ENCODE results near the gene UBE2J2.

UBE2J2 gene

GRCh38 chr1:1295154-1295923 lies 21.7 kb upstream of the UBE2J2 start:
- DNase-seq: no peak

GRCh38 chr1:1294250-1294890 lies 20.7 kb upstream of the UBE2J2 start:
- no peak for DNase-seq

- no peak for DNase-seq
Observed at GRCh38 chr1:1293263-1294249, 19.9 kb upstream of the UBE2J2 start.

GRCh38 chr1:1292851-1293250 lies 19.2 kb upstream of the UBE2J2 start:
- DNase-seq: no peak

- no peak for DNase-seq
Observed at GRCh38 chr1:1292442-1292779, 18.8 kb upstream of the UBE2J2 start.

GRCh38 chr1:1291548-1292441 lies 18.1 kb upstream of the UBE2J2 start:
- DNase-seq: no peak

- DNase-seq: no peak
Observed at GRCh38 chr1:1291023-1291528, 17.4 kb upstream of the UBE2J2 start.

GRCh38 chr1:1290238-1290731 lies 16.6 kb upstream of the UBE2J2 start:
- DNase-seq: no peak

- DNase-seq: no peak
Observed at GRCh38 chr1:1287288-1288110, 13.8 kb upstream of the UBE2J2 start.

GRCh38 chr1:1286313-1287261 lies 12.9 kb upstream of the UBE2J2 start:
- no peak for DNase-seq

- DNase-seq: no peak
Observed at GRCh38 chr1:1285611-1286311, 12.1 kb upstream of the UBE2J2 start.

GRCh38 chr1:1285102-1285571 lies 11.5 kb upstream of the UBE2J2 start:
- DNase-seq: no peak

- DNase-seq: no peak
Observed at GRCh38 chr1:1284221-1285101, 10.8 kb upstream of the UBE2J2 start.

- DNase-seq: no peak
Observed at GRCh38 chr1:1283821-1284220, 10.2 kb upstream of the UBE2J2 start.

- no peak for DNase-seq
Observed at GRCh38 chr1:1282998-1283397, 9.3 kb upstream of the UBE2J2 start.

GRCh38 chr1:1281533-1282321 lies 8.1 kb upstream of the UBE2J2 start:
- no peak for DNase-seq
